ENCODE measurements around the gene INPP5D.
"Not testable (repeated sequence)": the region's sequence is repeated elsewhere in the genome, so short reads cannot be mapped to it uniquely, and the experiment has no call there.

INPP5D gene

DNA sequence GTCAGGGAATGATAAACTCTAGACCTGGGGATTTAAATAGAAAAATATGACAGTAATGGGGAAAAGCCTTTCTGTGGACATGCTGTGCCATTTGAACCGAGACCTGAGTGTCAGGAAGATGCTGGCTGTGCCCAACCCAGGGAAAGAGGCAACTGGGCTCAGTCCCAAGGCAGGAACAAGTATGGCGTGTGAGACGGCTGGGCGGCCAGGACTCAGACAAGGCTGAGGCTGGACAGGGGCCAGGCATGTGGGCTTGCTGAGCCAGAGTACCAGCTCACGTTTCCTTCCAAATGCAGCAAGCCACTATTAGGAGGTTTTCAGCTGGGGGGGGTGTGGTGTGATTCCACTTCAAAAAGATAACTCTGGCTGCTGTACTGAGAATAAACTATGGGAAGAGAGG, 92.4 kb downstream of the INPP5D start:
- no peak for DNase-seq

DNA sequence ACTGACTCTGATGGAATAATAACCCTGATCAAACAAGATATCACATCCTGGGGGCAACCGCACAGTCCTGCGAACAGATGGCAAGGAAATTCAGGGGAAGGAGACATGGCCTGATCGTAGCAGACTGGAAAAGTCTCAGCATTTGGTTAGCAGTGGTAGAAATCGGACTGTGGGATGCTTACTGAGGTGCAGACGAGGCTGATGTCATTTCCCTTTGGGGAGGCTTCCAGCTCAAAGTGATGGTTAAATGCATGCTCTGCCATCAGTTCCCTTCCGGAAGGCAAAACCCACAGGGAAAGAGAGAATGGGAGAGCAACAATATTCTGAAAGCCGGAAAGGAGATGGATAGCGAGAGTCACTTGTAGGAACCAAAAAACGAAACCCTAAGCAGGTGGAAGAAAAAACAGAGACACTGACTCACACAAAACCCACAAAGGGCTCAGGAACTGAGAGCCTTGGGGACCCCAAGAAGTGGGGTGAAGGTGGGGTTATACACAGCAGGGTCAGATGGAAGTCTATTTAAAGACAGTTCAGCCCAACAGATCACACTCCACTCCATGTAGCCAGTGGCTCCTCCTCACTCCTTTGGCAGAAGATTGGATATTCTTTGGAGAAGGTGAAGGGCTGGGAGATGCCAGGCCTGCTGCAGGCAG, 93.1 kb downstream of the INPP5D start:
- no peak for DNase-seq

DNA sequence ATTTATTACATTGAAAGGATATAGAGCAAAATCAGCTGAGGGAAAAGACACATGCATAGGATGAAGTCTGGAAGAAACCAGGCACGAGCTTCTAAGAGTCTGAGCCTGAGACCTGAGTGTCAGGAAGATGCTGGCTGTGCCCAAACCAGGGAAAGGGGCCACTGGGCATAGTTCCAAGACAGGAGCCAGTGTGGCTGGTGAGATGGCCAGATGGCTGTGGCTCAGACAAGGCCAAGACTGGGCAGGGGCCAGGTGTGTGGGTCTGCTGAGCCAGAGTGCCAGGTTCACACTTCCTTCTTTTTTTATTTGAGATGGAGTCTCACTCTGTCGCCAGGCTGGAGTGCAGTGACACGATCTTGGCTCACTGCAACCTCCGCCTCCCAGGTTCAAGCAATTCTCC, 95.9 kb downstream of the INPP5D start:
- no peak for DNase-seq

DNA sequence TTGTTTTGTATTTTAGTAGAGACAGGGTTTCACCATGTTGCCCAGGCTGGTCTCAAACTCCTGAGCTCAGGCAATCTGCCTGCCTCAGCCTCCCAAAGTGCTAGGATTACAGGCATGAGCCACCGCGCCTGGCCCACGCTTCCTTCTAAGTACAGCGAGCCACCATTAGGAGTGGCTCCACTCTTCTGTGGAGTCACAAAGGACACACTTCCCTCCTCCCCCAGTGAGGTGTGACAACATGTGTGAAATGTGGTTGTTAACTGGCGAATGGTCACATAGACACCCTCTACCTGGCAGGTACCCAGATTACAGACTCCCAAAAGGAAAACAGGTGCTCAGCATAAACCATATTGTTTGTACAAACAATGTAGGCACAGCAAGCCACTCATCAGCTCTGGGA, 96.3 kb downstream of the INPP5D start:
- DNase-seq: not testable (repeated sequence)

DNA sequence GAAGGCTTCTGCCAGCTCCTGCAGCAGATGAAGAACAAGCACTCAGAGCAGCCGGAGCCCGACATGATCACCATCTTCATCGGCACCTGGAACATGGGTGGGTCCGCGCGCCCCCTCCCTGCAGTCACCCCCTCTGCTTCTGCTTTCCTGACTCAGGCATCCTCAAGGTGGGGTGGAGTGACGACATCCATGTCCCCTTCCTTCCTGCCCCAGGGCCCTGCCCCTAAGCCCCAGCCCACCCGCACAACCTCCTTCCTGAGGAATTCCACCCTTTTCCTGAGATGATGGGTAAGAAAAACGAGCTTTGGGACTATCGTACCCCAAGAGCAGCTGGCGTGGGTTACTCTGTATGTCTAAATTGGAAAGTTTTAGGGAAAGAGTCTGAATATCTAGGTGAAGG, 101.6 kb downstream of the INPP5D start:
- DNase-seq: no peak

DNA sequence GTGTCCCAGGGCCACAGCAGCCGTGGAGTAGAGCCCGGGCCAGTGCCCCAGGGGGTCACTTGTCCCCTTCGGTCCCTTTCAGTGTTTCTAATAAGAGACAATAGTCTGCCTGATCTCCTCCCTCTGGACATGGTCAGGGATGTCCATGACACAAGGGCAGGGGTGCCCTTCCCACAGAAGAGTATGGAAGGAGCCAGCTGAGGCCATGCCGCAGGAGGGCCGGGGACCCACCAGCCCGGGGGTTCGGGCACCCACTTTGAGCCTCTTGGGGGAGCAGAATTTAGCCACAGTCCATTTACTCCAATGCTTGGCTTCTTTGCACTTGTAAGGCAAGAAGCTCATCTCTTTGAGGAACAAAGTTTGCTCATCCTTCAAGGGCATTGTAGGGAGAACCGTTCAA, 102.6 kb downstream of the INPP5D start:
- no peak for DNase-seq

DNA sequence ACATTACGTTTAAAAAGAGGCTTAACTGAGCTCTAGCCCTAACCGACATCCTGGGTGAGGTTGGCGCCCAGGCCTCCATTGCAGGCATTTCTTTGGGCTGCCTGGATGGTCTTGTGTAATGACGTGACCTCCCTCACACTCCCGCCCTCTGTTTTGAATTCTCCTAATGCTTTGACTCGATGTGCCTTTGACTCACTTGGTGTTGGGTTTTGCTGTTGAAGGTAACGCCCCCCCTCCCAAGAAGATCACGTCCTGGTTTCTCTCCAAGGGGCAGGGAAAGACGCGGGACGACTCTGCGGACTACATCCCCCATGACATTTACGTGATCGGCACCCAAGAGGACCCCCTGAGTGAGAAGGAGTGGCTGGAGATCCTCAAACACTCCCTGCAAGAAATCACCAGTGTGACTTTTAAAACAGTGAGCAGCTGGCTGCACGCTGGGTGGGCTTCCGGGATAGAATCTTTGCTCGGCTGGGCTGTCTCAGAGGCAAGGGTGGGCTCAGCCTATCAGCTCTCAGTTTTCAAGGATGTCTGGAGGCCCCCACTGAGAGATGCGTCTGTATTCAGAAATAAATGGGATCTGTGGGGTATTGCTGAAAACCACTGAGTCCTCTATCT, 103.5 kb downstream of the INPP5D start:
- DNase-seq: no peak

DNA sequence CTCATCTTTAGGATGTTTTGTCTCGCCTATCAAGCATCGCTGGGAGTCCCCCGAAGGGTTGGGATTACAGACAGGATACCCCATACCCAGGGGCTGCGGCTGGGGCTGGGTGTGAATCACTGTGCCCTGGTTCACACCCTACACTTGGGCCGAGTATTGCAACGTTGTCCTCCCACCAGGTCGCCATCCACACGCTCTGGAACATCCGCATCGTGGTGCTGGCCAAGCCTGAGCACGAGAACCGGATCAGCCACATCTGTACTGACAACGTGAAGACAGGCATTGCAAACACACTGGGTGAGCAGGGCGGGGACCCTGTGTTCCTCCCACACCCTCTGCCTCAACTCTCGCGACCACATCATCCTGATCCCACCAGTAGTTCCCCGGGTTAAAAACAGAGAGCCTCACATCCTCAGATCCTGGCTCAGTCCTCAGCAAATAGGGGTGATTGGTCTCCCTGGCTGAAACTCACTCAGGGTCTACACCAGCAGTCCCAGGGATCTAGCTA, 104.0 kb downstream of the INPP5D start:
- no peak for DNase-seq

DNA sequence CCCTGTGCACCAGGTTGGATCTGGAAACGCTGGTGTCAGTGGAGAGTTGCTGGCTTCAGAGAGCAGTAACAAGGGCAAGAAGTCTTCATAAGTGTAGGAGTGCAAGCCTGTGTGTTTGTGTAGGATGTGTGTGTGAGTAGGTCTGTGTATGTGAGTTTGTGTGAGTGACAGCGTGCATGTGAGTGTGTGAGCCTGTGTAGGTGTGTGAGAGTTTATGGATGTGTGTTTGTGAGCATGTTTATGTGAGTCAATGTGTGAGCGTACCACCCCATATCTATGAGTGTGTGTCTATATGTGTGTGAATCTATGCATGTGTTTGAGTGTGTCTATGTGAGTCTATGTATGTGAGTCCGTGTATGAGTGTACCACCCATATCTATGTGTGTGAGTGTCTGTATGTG, 104.8 kb downstream of the INPP5D start:
- DNase-seq: no peak

DNA sequence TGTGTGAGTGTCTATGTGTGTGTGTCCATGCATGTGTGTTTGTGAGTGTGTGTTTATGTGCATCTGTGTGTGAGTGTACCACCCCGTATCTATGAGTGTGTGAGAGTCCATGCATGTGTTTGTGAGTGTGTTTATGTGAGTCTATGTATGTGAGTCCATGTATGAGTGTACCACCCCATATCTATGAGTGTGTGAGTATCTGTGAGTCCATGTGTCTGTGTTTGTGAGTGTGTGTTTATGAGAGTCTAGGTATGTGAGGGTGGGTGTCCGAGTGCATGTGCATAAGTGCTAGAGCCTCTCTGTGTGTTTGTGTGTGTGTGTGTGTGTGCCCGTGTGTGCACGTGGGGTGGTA, 105.4 kb downstream of the INPP5D start:
- DNase-seq: no peak

DNA sequence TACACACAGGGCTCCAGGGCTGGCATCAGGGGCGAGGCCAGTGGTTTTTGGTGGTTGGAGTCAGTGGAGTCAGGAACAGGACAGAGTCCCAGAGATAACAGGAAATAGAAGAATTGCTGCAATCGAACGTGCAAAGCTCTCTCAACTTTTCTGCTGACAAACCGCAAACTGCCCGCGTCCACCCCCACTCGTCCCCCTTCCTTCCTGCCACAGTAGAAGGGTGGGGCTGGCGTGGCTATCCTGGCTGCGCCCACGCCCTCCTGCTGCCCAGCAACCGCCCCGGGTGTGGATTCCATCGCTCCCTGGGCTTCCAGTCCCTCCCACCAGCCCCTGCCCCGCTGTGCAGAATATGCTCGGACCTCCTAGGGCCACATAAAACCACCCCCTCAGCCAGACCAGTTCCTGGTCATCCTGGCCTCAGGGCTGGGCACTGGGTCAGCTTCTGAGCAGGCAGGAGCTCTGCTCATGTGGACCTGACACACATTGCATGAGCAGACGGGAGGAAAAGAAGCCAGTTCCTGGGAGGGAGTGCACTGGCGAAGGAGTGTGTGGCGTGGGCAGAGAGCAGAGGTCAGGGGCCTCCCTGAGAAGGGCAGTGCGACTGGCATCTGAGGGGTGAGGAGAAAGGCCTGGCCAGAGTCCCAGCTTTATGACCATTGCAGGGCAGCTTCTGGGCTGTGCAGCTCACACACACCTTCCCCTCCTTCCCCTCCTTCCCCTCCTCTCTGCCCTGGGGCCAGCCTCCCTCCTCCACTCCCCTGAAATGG, 105.9 kb downstream of the INPP5D start:
- peak; percentile 16 for DNase-seq

DNA sequence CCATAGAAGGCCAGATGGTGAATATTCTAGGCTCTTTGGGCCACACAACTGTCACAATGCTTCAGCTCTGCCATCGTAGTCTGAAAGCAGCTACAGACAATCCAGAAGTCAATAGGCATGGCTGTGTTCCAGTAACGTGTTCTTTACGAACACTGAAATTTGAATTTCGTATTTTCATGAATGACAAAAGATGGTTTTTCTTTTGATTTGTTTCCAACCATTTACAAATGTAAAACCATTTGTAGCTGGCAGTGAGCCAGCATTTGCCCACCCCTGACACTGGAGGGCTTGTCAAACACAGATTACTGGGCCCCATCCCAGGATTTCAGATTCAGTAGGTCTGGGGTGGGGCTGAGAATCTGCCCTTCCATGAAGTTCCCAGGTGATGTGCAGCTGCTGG, 108.3 kb downstream of the INPP5D start:
- no peak for DNase-seq

DNA sequence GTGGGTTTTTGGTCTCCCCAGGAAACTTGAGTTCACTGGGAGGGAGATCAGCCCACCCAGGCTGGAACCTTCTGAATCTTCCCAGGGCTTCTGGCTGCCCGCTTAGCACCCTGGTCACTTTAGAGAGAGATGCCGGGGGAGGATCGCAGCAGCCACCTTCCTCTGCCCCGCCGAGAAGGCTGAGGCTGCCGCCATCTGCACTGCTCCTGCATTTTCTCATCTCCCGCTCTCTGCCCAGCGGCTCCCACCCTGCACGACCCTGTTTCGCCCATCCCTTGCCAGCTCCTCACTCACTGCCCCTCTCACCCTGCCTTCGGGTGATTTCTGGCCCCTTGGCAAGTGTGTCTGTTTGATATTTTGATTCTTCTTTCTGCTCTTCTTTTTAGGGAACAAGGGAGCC, 108.8 kb downstream of the INPP5D start:
- DNase-seq: no peak

DNA sequence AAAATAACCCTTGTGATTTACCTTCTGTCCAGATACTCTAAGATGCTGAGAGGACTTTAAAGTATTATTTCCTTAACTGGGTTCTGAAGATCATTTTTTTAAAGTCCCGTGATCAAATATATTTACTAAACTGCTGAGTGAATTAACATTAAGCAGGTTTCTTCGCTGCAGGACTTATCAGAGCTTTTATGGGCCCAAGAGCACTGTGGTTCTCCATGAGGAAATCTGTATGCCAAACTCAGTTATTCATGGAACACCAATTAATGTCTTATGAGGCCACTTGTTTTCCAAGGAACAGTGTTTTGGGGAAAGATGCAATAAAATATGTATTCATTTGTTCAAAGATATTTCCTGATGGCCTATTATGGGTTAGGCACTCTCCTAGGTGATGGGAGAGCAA, 111.2 kb downstream of the INPP5D start:
- DNase-seq: no peak

DNA sequence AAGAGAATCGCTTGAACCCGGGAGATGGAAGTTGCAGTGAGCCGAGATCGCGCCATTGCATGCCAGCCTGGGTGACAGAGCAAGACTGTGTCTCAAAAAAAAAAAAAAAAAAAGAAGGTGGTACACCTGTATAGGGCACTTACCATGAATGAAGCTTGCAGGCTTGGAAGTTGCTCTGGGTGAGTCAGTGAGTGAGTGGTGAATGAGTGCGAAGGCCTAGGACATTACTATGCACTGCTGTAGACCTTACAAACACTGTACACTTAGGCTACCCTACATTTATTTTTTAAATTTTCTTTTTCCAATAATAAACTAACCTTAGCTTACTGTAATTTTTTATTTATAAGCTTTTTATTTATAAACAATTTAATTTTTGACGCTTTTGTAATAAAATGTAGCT, 113.0 kb downstream of the INPP5D start:
- DNase-seq: no peak

DNA sequence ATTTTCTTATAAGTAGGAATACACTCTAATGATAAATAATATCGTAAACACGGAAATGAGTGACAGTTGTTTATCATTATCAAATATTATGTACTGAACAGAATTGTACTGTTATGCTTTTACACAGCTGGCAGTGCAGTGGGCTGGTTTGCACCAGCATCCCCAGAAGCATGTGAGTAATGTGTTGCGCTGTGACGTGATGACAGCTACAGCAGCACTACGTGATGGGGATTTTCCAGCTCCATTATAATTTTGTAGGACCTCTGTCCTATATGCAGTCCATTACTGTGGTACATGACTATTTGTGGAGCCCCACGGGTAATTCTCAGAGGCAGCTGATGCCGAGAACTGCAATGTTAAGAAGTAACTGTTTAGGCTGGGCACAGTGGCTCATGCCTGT, 114.0 kb downstream of the INPP5D start:
- DNase-seq: no peak

DNA sequence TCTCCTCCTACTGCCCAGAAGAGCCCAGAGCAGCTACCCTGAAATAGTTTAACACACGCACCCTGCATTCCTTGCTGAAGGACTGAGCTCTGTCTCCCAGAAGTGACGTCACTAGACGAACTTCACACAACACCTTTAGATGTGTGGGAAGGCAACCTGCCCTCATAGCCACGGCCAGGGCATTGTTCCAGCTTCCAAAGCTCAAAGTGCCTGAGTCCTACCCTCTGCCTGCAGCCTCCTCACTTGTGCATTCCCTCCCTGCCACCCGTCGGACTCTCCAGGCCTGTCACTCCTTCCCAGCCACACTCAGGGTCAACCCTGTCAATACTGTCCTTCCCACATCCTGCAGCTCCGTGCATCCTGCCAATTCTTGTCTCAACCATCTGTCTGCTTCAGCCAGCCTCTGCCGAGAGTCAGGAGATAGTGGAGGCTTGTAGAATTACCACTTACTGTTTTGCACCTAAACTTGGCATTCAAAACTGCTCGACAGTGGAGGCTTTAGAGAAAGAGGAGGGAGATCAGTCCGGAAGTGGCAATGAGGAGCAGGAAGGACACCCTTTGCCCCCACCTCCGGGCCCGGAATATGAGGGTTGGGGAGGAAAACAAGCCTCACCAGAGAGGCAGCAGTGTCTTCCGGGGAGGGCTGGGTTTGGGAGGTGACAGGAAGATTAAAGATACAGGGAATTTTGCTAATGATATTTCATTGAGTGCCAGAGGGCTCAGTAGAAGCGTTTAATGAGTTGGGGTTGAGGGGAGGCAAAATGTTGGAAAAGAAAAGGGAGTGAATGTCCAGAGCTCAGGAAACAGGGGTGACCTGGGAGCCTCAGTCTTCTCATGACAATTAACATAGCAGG, 119.1 kb downstream of the INPP5D start:
- DNase-seq: no peak

DNA sequence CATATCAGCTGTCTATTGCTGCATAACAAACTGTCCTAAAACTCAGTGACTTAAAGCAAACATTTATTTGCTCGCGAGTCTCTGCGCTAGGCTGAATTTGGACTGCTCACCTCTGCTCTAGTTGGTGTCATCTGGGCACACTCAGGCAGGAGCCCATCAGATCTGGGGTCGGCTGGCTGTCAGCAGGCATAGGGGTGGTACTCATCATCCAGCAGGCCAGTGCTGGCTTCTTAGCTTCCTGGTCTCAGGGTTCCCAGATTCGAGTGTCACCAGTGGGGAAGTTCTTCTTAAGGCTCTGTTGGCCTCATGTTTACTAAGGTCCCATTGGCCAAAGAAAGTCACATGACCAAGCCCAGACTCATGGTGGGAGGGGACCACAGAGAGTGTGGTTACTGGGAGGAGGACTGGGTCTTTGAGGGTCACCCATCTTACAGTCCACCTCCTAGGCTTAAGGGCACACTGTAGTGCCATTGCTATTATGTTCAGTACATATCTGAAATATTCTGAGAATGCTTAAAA, 119.8 kb downstream of the INPP5D start:
- no peak for DNase-seq

DNA sequence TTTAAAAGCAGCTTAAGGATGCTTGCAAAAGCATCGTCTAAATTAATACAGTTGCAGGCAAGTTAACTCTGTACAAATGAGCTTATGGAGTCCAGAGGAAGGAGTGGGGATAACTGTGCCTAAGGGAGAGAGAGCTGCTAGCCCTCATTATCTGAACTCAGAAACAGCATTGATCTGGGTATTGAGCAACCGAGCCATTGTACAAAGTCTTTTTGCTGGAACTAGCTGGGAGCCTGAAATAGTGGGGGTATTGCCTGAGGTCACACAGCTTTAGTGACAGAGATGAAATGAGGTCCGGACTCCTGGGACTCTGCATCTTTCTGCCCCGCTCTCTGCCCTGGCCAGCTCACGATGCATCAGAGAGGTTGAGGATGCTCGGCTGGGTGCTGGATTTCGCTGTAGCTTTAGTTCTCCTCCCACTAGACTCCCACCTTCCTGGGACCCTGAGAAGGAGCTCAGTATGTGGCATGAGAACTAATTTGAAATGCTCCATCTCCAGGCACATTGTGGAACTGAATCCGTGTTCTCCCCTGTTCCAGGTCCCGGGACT, 123.8 kb downstream of the INPP5D start:
- DNase-seq: no peak

DNA sequence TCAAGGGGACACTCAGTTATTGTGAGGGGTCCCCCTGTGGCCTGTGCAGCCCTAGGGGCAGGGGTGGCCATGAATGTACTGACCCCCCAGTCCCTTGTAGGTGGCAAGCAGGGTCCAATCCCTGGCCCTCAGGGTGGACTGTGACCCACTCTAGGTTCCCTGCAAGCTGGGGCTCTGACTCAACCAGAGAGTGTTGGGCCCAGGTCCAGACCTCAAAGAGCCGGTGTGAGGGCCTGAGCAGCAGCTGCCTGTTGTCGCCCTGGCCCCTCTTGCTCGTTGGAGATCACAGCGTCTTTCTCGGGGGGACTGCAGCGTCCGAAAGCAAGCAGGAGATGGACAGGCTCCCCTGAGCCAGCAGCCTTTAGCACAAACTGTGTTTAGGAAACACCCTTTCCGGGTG, 124.5 kb downstream of the INPP5D start:
- no peak for DNase-seq

DNA sequence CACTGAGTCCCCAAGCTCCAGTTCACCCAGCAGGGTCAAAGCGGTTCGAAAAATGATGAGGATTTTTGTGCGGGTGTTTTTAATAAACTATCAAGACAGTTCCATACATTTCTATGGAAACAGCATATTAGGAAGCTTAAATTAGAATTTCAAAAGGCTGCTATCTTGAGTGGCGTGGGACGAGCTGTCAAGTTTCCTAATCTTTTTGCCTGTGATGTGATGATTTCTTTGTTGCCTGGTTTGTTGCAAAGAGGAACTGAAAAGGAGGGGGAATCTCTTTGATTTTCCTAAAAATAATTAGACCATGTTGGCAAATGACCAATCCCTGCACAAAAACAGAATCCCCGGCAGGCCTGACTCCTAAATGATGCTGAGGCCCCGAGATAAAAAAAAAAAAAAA, 125.2 kb downstream of the INPP5D start:
- DNase-seq: no peak

DNA sequence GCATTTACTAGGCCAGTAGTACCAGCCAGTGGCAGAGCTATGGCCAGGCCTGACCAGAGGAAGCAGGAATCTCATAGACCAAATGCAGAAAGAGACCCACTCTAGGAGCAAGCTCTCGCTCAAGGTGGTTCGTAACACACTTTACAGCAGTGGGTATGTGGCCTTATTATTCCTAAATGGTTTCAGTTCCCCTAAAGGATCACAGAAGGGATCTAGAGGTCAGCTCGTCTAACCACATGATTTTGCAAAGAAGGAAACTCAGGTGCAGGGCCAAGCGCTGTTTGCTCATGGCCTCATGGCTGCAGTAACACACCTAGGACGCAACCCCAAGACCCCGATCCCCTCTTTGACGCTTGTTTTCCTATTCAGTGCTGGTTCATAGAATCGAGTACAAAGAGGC, 125.8 kb downstream of the INPP5D start:
- DNase-seq: no peak

DNA sequence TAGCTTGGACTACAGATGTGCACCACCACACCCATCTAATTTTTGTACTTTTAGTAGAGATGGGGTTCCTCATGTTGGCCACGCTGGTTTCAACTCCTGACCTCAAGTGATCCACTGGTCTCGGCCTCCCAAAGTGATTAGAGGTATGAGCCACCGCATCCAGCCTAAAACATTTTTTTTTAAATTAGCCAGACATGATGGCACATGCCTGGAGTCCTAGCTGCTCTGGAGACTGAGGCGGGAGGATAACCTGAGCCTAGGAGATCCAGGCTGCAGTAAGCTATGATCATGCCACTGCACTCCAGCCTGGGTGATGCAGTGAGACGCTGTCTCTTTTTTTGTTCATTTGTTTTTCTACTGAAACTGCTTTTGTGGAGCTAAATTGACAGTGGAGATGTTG, 126.7 kb downstream of the INPP5D start:
- no peak for DNase-seq
